GM18867 (cell line): ENCODE results near the gene FOCAD.
A peak's percentile ranks its signal among the peaks of the same experiment; 100 is the strongest.

Experiments used
- ATAC-seq: cut with Tn5 transposase; IDR thresholded peaks from one replicate; pipeline ENCODE4 v1.9.1; 2021; ENCODE audit warnings: mild to moderate bottlenecking, moderate library complexity; ENCODE audit not compliant: unreplicated experiment

The FOCAD gene

GRCh38 chr9:20996809-20997208 lies 312.8 kb downstream of the FOCAD start:
- peak; percentile 81 for ATAC-seq

DNA sequence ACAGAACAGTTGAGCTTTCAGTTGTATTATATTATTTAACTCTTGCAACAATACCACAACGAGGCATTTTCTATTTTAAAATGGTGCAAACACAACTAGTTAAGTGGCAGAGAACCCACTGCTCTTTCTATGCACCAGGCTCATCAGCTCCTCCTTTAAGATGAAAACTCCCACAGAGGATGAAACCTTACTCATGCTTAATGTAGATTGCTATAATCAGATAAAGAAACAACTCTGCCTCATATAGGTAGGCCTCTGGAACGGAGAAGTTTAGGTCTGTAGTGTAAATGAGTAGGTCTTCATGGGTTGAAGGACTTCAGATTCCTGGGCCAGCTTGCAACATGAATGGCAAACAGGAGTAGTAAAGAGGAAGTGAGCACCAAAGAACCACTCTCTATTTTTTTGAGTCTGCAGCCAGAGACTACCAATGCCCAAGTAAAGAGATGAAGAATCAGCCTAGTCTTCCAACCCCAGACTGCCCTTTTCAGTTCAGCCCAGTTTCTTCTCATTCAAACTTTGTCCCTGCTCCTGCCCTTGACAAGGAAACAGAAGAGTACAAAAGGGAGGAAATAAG lies 313.5 kb downstream of the FOCAD start:
- peak; percentile 75 for ATAC-seq

GRCh38 chr9:21001581-21001980 lies 317.5 kb downstream of the FOCAD start:
- ATAC-seq = no peak

DNA sequence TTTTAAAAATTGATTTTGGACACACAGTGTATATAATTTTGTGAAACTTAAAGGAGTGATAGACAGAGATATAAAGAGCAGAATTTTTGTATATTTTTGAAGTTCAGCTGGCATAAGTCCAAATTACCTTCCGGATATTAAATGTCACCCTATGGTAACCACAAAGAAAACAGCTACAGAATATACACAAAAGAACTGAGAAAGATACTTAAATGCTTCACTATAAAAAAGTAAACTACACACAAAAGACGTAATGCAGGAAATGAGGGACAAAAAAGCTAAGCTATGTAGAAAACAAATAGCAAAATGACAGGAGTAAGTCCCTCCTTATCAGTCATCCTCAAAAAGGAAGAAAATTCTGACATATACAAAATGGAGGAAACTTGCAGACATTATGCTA lies 318.0 kb downstream of the FOCAD start:
- no peak for ATAC-seq

DNA sequence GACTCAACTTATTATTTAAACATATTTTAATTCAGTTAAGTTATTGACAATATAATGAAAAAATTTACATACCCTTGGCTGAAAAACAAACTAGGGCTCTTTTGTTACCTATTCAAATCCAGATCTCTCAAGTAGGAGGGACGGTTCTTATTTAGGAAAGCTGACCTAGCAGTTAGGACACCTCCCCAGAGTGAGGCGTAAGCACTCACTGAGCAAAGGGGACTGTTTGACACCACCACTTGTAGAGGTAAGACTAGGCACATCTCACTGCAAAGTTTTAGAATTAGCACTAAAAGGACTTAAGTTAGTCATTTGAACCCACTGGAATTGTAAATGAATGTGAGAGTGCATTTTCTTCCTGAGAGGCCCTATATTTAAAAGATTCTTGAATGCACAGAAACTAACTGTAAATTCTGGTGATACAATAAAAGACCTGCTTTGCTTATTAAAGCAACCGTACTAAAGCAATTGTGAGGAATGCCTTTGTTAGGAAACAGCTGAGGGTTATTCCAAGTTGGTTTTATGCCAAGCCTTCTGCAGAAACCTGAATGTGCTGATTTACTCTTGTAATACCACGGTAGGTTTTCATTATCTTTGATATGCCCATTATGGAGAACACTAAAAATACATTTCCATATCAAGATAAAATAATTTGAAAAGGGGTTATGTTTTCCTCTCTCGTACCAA lies 331.2 kb downstream of the FOCAD start:
- no peak for ATAC-seq

GRCh38 chr9:21015995-21016394 lies 331.9 kb downstream of the FOCAD start:
- no peak for ATAC-seq

DNA sequence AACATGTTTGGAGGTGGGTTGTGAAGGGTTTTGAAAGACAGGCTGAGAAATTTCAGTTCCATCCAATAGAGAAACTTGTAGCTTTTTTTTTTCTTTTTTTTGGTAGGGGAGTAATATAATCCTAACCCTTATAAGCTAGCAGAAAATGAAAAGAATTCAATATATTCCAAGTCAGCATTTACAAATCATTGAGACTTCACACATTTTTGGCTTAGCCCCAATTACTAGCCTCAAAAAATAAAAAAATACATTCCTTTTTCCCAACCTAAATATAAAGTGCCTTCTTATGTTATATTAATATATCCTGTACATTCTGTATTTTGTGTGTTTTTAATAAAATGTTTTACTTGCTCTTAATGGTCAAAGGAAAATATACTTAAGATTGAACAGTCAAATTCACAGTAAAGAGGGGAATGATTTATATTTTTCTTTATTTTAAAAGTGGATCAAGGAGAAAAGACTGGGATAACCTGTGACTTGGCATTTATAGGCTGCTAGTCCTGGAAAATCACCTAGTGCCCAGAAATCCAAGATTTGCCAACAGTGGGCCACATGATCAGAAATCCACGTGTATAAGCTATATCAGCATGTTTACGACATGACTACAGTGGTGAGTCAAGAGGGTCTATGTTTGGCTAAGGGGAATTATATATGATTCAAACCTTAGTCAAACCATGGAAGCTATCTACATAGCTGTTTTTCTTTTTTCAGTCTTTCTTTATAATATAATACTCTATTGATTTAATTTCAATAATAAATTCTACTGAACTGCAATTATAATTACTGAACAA lies 332.8 kb downstream of the FOCAD start:
- no peak for ATAC-seq

DNA sequence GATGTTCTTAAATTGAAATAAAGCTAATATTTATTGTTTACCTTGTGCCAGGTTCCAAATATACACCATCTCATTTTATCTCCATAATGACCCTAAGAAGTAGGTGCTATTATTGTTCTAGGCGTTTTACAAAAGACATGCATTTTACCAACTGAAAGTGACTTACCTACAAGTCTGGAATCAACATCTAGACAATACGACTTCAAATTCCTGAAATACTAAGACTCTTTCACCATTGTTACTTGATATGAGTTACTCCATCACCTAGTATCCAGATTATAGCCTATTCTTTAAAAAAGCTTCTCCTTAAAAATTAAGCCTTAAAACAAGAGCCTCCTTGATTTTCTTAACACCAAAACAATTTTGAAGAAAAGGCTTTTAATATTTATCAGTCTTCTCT lies 334.1 kb downstream of the FOCAD start:
- no peak for ATAC-seq

DNA sequence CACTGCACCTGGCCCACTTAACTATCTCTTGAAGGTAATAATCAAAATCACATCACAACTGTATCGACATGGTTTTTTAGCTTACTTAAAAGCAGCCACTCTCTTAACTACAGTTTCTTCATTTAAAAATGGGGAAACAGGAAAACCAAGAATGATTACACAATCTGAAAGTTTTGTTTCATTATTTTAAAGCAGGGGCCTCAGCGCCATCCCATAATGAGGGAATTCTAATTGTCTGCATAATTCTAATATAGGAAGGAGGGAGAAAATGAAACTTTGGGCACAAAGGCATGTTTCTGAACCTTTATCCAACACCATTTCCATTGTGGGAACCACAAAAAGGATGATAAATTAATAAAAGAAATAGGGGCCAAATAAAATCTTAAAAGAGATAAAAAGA lies 339.8 kb downstream of the FOCAD start:
- no peak for ATAC-seq

GRCh38 chr9:21027295-21027694 lies 343.2 kb downstream of the FOCAD start:
- no peak for ATAC-seq

DNA sequence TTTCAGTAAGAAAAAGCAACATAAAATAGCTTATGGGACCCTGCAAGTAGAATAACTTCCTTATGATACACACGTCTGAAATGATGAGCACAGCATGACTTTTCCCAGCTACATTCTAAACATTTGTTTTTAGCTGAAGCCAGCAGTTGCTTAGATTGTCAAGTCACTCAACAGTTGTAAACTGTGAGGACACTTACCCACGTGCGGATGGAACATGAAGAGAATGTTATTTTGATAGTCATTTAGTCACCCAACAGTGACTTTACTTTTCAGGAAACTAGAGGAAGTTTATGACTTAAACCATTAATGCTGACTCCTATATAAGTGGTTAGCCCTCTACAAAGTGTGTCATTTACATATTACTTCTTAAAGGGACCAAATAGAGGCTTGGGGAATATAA lies 344.4 kb downstream of the FOCAD start:
- ATAC-seq = no peak

- ATAC-seq = no peak
These were observed 345.6 kb downstream of the FOCAD start for GRCh38 chr9:21029661-21030060.

DNA sequence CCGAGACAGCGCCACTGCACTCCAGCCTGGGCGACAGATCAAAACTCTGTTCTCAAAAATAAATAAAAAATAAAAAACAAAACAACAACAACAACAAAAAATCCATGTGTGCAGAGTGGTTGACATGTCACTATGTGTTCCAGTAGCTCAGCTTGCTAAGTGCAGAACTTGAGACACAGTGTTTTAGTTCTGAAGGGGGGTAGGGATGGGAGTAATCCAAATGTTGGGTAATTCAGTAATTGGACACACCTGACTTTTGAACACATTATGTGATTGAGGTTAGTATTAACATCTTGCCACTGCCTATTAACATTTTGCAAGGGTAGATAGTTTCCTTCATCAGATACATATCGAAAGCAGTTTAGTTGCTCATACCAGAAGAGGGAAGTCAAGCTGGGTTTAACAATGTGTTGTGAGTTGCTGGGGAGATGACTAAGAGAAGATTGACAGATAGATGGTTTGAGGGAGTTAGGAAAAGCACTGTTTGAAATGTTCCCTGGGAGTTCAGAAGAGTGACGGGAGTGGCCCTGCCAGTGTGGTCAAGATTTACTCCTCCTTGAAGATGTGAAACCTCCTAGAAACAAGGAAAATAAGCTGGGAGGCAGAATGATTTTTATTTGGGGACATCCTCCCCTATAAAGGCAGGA lies 346.5 kb downstream of the FOCAD start:
- peak; percentile 77 for ATAC-seq

DNA sequence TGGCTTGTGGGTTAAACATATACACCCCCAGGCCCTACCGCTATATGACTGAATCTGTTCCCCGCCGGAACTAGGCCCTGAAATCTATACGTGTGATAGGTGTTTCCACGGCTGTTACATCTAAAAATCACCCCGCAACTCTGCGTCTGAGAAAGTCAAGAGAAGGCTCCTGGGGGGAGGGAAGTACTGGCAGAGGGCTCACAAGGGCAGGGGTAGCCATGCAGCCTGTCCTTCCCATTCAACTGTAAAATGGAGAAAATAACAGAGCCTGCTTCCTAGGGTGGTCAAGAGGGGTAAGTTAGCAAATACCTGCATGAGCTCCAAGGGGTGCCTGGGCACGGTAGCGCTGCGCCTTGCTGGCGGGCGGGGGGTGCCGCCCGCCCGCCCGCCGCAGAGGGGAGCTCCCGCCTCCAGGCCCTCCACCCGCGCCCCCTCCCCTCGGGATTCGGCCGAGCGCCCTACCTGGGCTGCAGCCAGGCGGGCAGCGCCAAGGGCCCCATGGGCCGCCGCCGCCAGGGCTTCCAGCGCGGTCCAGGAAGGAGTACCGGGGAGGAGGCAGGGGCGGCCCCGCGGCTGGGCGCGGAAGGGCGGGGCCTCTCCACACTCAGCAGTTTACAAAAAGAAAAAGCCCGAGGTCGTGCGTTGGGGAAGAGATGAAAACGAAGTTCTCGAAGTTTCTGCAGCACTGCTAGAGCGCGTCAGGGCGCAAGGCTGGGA lies 347.2 kb downstream of the FOCAD start, which contains the start of gene HACD4:
Gene HACD4, minus strand, starts transcription at position 550 of the 717 bp plus-strand sequence. Its CDS starts 50 bp downstream, at position 500.
- ATAC-seq = peak; percentile 81

- ATAC-seq = no peak
These were observed 347.7 kb downstream of the FOCAD start for GRCh38 chr9:21031808-21032183.

DNA sequence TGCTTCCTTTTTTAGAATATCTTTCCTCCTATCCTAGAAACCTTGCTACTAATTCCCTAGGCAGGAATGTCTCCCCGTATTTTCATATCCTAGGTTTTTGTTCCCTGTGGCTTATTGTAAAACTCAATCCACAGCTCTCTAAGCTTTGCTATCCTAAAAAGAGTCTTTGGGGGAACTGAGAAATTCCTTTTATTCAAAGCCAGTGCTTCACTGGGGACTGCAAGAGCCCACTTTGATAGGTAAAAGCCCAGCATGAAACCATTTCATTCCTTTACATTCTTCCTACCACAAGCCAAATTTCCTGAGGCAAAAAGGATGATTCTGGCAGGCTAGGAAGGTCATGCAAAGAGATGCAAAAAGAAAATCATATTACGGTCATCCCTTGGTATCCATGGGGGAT lies 353.2 kb downstream of the FOCAD start:
- no peak for ATAC-seq

- no peak for ATAC-seq
These were observed 355.2 kb downstream of the FOCAD start for GRCh38 chr9:21039302-21039701.

- no peak for ATAC-seq
These were observed 358.4 kb downstream of the FOCAD start for GRCh38 chr9:21042466-21042865.

- ATAC-seq = no peak
These were observed 359.8 kb downstream of the FOCAD start for GRCh38 chr9:21043841-21044240.
